HAP-1 (cell line): ENCODE measurements around the gene TMEM256.
A peak's percentile ranks its signal among the peaks of the same experiment; 100 is the strongest.

Experiments
- DNase-seq, 2 experiments: peaks; one replicate each; pipeline ENCODE4 v3.0.0-alpha.2; 2016 to 2020; ENCODE audit warnings: low spot score in 2 of 2
- H3K27me3 ChIP-seq: fragments of 250-450 bp; sonication (Bioruptor Pico); 2 replicates; pipeline ENCODE4 v1.5.1; 2020; ENCODE audit warnings: low read depth, mild to moderate bottlenecking, moderate library complexity
- H3K36me3 ChIP-seq: fragments of 250-450 bp; sonication (Bioruptor Pico); replicated peaks from 2 replicates; pipeline ENCODE4 v1.5.1; 2020; ENCODE audit warnings: mild to moderate bottlenecking
- H3K4me1 ChIP-seq: fragments of 250-450 bp; sonication (Bioruptor Pico); 2 replicates; pipeline ENCODE4 v1.5.1; 2020; ENCODE audit warnings: mild to moderate bottlenecking
- H3K4me3 ChIP-seq: fragments of 250-450 bp; sonication (Bioruptor Pico); 2 replicates; pipeline ENCODE4 v1.5.1; 2020; ENCODE audit warnings: mild to moderate bottlenecking, moderate library complexity
- H3K9me3 ChIP-seq: fragments of 250-450 bp; sonication (Bioruptor Pico); 2 replicates; pipeline ENCODE4 v1.5.1; 2020; ENCODE audit warnings: mild to moderate bottlenecking, moderate library complexity
- in situ Hi-C: fragments of 300-500 bp; cut with MboI; formaldehyde crosslinking; loops from 3 replicates; pipeline ENCODE4 v1.14.3; 2020; ENCODE audit warnings: low sequenced_read_pairs, inconsistent platforms, mixed read lengths

The TMEM256 gene

DNA sequence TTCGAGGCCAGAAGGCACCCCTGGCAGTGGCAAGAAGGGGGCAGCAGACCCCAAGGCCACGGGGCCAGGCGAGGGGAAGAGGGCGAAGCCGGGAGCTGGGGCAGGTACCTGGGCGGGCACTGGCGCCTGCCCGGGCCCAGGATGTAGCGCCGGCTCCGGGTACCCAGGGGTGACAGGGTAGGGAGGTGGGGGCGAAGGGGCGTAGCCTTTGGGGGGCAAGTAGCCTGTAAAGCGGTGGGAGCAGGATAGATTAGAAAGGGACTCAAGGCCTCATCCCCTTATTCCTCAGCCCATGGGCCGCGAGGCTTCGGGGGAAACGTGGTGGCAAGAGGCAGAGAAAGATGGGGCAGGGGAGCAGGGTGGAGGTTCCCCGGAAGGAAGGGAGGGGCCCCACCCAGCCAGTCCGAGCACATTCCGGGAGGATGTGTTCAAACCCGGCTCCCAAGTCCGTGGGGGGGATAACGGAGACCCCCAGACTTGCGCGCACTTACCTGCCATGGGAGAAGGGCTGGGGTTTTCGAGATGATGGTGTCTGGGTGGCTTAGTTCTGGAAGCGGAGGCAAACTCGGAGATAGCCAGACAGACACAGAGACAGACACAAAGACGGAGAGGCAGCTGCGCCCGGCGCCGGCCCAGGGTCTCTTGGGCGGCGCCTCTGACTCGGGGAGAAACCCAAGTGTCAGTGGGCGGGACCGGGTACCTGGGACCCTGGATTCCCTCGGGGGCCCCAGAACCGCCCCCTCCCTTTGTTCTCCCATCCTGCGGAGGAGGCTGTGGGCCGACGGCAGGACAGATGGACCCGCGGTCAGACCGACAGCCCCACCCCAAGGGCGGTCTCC is 10.1 kb downstream of the TMEM256 start:
- in situ Hi-C loops: no loop called here
- peak; percentile 56 to 79 for DNase-seq

GRCh38 chr17:7392696-7393612 is 10.9 kb downstream of the TMEM256 start:
- Histone ChIP-seq H3K36me3 (no peaks in the 10 kb centered on the region; the same call in 1 of the 2 replicates), H3K27me3 (no peaks in the 10 kb centered on the region), H3K4me1 (peaks cover 6% of the 10 kb centered on the region), H3K9me3 (no peaks in the 10 kb centered on the region), H3K4me3 (peak overlapping the region; percentile 61)
- no peak for DNase-seq
- in situ Hi-C loops: no loop called here

More for the DNA sequence above, 10.1 kb downstream of the TMEM256 start:
- no peaks in the 10 kb centered on the region for H3K27me3 ChIP-seq
- H3K4me3 ChIP-seq: peak overlapping the region; percentile 61
- H3K4me1 ChIP-seq: peaks cover 6% of the 10 kb centered on the region
- H3K9me3 ChIP-seq: no peaks in the 10 kb centered on the region
- no peaks in the 10 kb centered on the region; the same call in 1 of the 2 replicates for H3K36me3 ChIP-seq

GRCh38 chr17:7391307-7391706 is 12.6 kb downstream of the TMEM256 start:
- Histone ChIP-seq H3K9me3 (no peaks in the 10 kb centered on the region), H3K4me3 (no peak overlapping the region), H3K36me3 (no peaks in the 10 kb centered on the region; the same call in 1 of the 2 replicates), H3K27me3 (no peaks in the 10 kb centered on the region), H3K4me1 (peaks cover 6% of the 10 kb centered on the region)
- DNase-seq: no peak
- in situ Hi-C loops: no loop called here

DNA sequence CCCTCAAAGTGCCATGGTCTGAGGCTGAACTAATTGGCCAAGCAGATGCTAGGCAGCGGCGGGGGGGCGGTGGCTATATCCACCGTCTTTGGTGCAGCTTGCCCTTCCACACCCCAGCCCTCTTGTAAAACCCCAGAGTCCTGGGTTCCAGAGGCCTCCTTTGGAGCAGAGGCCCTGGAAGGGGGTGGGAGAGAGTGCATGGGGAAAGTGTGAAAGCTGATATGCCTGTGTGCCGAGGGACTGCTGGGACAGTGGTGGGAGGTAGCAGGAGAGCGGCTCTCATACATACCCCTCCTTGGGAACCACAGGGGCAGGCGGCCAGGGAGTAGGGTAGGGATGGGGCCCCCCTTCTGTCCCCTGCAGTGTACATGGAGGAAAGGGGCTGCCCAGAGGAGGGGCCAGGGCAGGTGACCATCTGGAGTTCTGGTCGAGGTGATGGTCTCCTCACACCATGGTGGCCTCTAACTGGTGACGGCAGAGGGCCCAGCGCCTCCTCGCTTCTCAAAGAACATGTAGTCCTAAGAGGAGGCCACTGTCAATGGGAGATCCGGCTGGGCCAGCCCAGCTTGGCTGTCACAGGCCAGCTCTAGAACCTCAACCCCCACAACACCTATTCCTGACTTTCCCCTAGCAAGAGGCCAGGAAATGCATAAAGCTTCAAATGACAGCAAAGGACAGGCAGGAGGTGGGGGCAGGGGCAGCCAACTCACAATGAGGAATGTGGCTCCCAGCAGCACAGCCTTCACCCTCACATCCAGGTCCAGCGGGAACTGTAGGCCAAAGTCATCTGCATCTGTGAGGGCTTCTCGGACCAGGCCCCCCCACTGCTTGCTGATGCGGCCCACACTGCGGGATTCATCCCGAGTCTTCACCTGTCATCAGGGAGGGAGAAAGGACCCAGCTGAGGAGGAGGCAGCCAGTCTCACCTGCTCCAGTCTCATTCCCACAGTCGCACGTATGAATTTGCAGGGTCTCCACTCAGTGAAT is 13.7 kb downstream of the TMEM256 start:
- no peak for DNase-seq
- Histone ChIP-seq H3K4me3 (no peak overlapping the region), H3K9me3 (no peaks in the 10 kb centered on the region), H3K36me3 (no peaks in the 10 kb centered on the region; the same call in 1 of the 2 replicates), H3K27me3 (no peaks in the 10 kb centered on the region), H3K4me1 (peaks cover 5% of the 10 kb centered on the region)
- in situ Hi-C loops: no loop called here

DNA sequence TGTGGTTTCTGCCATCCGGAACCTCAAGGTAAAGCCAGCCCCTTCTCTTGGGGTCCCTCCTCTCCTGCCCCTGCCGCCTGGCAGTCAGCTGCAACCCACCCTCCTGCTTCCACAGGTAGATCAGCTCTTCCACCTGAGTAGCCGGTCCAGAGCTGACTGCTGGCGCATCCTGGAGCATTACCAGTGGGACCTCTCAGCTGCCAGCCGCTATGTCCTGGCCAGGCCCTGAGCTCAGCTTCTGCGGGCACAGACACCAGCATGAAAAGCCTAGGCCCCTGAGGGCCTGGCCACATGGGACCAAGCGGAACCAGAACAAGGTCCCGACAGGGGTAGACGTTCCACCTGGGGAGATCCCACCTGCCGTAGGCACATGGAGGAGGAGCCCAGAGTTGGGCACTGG is 15.0 kb downstream of the TMEM256 start:
- Histone ChIP-seq H3K4me1 (no peaks in the 10 kb centered on the region; the same call in 1 of the 2 replicates), H3K9me3 (no peaks in the 10 kb centered on the region), H3K27me3 (no peaks in the 10 kb centered on the region), H3K36me3 (no peaks in the 10 kb centered on the region; the same call in 1 of the 2 replicates), H3K4me3 (no peak overlapping the region)
- in situ Hi-C loops: no loop called here
- no peak for DNase-seq

GRCh38 chr17:7384489-7385081 is 19.3 kb downstream of the TMEM256 start:
- H3K36me3 ChIP-seq: no peaks in the 10 kb centered on the region; the same call in 1 of the 2 replicates
- no peak for DNase-seq
- no peaks in the 10 kb centered on the region for H3K9me3 ChIP-seq
- in situ Hi-C loops: no loop called here
- no peaks in the 10 kb centered on the region for H3K27me3 ChIP-seq
- H3K4me1 ChIP-seq: no peaks in the 10 kb centered on the region
- H3K4me3 ChIP-seq: no peak overlapping the region

GRCh38 chr17:7383742-7384488 is 20.0 kb downstream of the TMEM256 start:
- in situ Hi-C loops: no loop called here
- DNase-seq: no peak
- H3K36me3 ChIP-seq: no peaks in the 10 kb centered on the region

DNA sequence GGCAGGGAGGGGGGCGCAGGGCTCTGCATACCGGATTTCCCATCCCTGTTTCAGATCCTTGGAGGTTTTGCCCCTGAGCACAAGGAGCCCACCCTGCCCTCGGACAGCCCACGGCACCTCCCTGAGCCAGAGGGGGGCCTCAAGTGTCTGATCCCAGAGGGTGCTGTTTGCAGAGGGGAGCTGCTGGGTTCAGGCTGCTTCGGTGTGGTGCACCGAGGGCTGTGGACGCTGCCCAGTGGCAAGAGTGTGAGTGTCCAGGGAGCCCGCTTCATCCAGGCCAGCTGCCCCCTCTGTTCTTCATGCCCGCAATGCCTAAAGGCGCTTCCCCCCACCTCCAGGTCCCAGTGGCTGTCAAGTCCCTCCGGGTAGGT is 20.5 kb downstream of the TMEM256 start:
- in situ Hi-C loops: no loop called here

More at GRCh38 chr17:7383742-7384488, 20.0 kb downstream of the TMEM256 start:
- Histone ChIP-seq H3K4me3 (no peak overlapping the region), H3K9me3 (peaks cover 3% of the 10 kb centered on the region; the same call in 1 of the 2 replicates), H3K4me1 (no peaks in the 10 kb centered on the region), H3K27me3 (no peaks in the 10 kb centered on the region)

GRCh38 chr17:7382901-7383300 is 21.0 kb downstream of the TMEM256 start:
- in situ Hi-C loops: no loop called here
- no peaks in the 10 kb centered on the region for H3K36me3 ChIP-seq
- no peaks in the 10 kb centered on the region for H3K27me3 ChIP-seq
- H3K9me3 ChIP-seq: peaks cover 3% of the 10 kb centered on the region; the same call in 1 of the 2 replicates
- DNase-seq: no peak
- H3K4me3 ChIP-seq: no peak overlapping the region
- no peaks in the 10 kb centered on the region for H3K4me1 ChIP-seq

More for the DNA sequence above, 20.5 kb downstream of the TMEM256 start:
- H3K4me3 ChIP-seq: no peak overlapping the region
- DNase-seq: no peak
- H3K9me3 ChIP-seq: peaks cover 3% of the 10 kb centered on the region; the same call in 1 of the 2 replicates
- H3K4me1 ChIP-seq: no peaks in the 10 kb centered on the region
- no peaks in the 10 kb centered on the region for H3K27me3 ChIP-seq
- H3K36me3 ChIP-seq: no peaks in the 10 kb centered on the region

GRCh38 chr17:7380855-7381683 is 22.8 kb downstream of the TMEM256 start, which contains the start of gene TNK1:
Gene TNK1, plus strand, starts transcription at chr17:7381089. Its CDS starts 1,838 bp downstream, at chr17:7382927.
- no peak for DNase-seq
- no peaks in the 10 kb centered on the region for H3K4me1 ChIP-seq
- in situ Hi-C loops: no loop called here
- H3K4me3 ChIP-seq: no peak within 1 kb of the TSS
- H3K36me3 ChIP-seq: no peaks in the 10 kb centered on the region
- no peaks in the 10 kb centered on the region for H3K27me3 ChIP-seq
- H3K9me3 ChIP-seq: peaks cover 3% of the 10 kb centered on the region; the same call in 1 of the 2 replicates

- no peak for DNase-seq
- in situ Hi-C loops: no loop called here
- H3K4me1 ChIP-seq: no peaks in the 10 kb centered on the region
- H3K9me3 ChIP-seq: peaks cover 3% of the 10 kb centered on the region; the same call in 1 of the 2 replicates
- no peak overlapping the region for H3K4me3 ChIP-seq
- H3K36me3 ChIP-seq: no peaks in the 10 kb centered on the region
- no peaks in the 10 kb centered on the region for H3K27me3 ChIP-seq
These were observed 23.6 kb downstream of the TMEM256 start for GRCh38 chr17:7380321-7380720.
